ENCODE measurements around the gene CCNA2. TPM values are rescaled to one million over a fixed set of nuclear protein-coding genes. Genes with fewer than 3 reads are reported as not detected.

Gene CCNA2
- 0.82 and 14.1 TPM in 2 replicates for total RNA-seq (ENCODE audit: low replicate concordance)

DNA sequence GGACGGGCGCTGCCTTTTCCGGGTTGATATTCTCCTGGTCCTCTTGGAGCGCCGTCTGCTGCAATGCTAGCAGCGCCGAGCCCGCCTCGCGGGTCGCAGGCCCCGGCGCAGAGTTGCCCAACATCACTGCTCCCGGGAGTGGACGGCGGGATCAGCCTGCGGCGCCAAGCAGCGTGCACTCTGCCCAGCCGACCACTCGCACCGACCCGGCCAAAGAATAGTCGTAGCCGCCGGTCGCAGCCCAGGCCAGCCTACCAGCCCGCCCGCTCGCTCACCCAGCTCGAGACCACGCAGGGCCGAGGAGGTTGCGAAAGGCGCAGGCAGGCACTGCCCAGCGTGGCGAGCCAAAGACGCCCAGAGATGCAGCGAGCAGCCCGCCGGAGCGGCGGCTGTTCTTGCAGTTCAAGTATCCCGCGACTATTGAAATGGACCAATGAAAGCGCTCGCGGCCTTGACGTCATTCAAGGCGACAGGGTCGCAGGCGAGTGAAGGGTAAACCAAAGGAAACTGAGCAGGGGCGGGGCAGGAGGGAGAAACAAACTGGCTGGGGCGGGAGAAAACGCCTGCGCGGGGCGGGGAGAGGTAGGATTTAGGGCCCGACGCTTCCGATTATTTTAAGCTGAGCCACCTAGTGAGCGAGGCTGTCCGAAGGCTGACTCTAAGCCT is at the start of gene CCNA2:
Gene CCNA2, minus strand, starts transcription at position 379 of the 666 bp plus-strand sequence. Its CDS starts 255 bp downstream, at position 124.

DNA sequence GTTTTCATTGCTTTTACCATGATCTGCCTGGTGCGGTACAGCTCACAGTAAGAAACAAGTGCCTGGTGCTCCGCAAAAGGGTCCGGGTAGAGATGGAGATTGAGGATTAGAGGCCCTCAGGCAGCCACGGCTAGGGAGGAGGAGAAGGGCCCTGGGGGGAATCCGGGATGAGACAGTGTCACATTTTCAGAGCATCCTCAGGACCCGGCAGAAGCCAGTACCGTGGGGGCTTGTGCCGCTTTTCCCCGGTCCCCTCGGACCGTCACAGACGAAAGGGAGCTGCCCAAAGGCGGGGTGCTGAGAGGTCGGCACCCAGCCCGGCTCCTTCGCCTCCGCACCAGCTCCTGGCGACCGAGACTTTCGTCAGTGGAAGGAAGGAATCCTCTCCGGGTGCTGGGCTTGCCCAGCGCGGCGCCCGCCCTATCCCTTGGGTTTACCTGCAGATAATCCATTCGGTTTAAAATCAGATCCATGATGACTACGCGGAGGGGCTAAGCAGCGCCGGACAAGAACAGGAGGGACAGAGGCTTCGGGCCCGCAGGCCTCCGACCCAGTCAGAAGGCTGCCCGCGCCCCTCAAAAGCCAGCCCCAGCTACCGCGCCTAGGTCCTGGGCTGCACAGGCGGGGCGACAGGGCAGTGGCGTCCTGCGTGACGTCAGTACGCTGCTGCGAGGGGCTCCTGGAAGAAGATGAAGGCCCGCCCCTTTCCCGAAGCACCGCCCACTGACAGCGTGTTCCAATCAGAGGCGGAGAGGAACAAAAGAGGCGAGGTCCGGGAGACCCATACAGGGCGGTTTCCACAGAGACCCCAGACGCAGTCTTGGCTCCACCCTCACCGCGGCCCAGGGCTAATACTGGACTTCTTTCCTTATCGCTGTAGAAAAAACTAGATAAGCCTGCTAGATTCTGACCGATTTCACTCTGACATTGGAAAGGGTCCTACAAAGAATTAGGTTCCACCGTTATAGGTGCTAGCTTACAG is 46.4 kb upstream of the CCNA2 start, which contains the start of gene BBS7:
Gene BBS7, minus strand, starts transcription at position 634 of the 982 bp plus-strand sequence. Its CDS starts 161 bp downstream, at position 473.

DNA sequence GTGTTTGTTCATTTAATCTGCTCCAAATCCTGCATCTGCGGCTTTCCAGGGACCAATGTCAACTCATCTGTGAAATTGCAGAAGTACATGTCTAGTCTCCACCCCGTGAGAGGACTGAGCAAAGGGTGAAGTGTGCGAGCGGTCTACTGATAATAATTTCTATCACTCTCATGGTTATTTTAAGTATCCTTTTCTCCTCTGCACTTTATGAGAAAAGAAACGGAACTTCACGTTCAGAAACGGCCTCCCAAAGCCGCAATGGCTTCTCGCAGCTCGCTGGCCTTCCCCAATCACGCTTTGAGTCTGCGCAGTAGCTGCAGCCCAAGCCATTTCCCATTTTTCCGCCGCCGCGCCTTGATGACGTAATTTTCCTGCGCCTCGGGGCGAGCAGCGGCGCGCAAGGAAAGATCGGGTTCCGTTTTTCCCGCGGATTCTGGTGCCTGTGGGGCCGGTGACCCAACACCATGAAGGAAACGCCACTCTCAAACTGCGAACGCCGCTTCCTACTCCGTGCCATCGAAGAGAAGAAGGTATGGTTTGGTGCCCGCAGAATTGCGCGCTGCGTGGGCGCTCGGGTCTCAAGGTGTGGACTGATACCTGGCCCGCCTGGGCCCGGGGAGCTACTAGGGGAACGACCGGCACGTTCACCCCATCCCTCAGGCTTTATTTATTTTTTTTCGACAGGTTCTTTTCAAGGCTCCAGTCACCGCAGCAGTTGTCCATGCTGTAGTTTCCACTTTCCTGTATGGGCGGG is 22.5 kb downstream of the CCNA2 start, which contains the start of gene EXOSC9:
Gene EXOSC9, plus strand, starts transcription at position 363 of the 754 bp plus-strand sequence. Its CDS starts 102 bp downstream, at position 465.

Other genes starting within 250 kb of the CCNA2 start
- gene ANXA5, start 126.9 kb downstream of the CCNA2 start, total RNA-seq (ENCODE audit: low replicate concordance): 738 and 830 TPM in 2 replicates
- gene SMIM43, start 58.7 kb downstream of the CCNA2 start, total RNA-seq (ENCODE audit: low replicate concordance): 0.23 and 3.2 TPM in 2 replicates
- 20.6 and 30.1 TPM in 2 replicates for gene EXOSC9, start 22.6 kb downstream of the CCNA2 start, total RNA-seq (ENCODE audit: low replicate concordance)
- gene BBS7, start 46.6 kb upstream of the CCNA2 start, total RNA-seq (ENCODE audit: low replicate concordance): 15.8 and 26.7 TPM in 2 replicates
- under 0.01 and 0.59 TPM in 2 replicates for gene TRPC3, start 128.2 kb upstream of the CCNA2 start, total RNA-seq (ENCODE audit: low replicate concordance)